HG03520 (cell line): ENCODE measurements around the gene GIT2.
"Not testable (repeated sequence)": the region's sequence is repeated elsewhere in the genome, so short reads cannot be mapped to it uniquely, and the experiment has no call there.

ENCODE experiments used
- ATAC-seq: cut with Tn5 transposase; IDR thresholded peaks from one replicate; pipeline ENCODE4 v1.9.1; 2021; ENCODE audit warnings: mild to moderate bottlenecking, moderate library complexity; ENCODE audit not compliant: unreplicated experiment

Gene GIT2

DNA sequence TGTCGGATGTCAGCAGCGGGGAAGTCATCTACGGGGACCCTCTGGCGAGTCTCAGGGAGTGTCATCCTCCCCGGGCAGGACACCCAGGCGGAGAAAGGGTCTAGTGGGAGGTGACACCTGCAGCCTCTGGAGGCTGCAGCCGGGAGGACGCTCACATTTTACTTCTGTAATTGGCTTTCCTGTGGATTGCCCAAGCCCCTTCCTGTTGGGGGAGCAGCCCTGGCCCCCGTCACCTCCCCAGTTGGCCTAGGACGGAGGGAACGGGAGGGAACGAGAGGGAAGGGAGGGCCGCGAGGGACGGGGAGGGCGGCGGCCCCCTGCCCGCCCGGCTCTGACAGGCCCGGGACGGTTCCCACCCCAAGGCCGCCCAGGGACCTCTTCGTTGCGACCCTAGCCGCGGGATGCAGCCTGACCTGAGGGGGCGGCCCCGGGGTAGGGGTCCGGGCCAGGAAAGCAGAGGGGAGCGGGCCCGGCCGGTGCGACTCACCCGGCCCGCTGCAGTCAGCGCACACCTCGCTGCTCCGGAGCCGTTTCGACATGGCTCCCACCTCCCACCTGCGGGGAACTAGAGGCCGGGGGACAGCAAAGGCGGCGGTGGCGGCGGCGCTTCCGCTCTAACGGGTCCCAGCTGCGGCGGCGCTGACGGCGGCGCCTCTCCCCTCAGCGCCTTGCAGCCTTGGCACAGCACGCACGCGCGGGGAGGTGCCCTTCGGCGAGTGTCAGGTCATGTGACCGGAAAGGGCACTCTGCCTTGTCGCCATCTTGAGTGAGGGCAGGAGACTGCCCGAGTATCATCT is at the start of gene GIT2:
GIT2 (minus strand) TSS at position 683 of the 797 bp plus-strand sequence; CDS start at position 539, 144 bp downstream.
- ATAC-seq = peak; percentile 62

- ATAC-seq = no peak
Observed at GRCh38 chr12:110042264-110042663, 46.1 kb upstream of the GIT2 start.

- no peak for ATAC-seq
Observed at GRCh38 chr12:110039085-110039807, 43.1 kb upstream of the GIT2 start.

DNA sequence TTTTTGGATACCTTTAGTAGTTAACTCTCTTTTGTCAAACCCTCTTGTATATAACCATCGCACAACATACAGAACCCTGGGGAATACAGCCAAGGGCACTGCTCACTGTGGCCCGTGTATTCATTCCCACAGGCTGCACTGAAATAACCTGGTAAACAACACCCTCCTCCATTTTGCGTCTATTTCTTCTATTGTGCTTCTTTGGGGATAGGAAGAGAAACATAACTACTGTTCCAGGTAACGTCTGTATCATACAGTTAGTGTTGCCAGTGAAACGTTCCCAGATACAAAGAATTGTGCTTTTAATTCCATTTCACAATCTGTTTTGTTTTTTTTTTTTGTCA is 42.5 kb upstream of the GIT2 start:
- ATAC-seq = no peak

DNA sequence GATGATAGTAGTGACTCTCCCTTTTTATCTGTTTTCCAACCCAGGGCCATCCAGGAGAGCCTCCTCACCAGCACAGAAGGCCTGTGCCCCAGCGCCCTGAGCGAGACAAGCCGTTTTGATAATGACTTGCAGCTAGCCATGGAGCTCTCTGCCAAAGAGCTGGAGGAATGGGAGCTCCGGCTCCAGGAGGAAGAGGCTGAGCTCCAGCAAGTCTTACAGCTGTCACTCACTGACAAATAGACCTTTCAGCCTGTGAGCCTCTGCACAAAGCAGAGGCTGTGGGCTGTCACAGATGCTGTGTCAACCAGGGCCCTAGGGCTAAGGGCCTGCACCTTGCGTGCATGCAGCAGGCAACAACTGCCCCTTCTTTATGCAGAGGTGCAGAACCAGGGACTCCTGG is 41.1 kb upstream of the GIT2 start:
- ATAC-seq = no peak

- ATAC-seq = no peak
Observed at GRCh38 chr12:110035534-110036104, 39.5 kb upstream of the GIT2 start.

DNA sequence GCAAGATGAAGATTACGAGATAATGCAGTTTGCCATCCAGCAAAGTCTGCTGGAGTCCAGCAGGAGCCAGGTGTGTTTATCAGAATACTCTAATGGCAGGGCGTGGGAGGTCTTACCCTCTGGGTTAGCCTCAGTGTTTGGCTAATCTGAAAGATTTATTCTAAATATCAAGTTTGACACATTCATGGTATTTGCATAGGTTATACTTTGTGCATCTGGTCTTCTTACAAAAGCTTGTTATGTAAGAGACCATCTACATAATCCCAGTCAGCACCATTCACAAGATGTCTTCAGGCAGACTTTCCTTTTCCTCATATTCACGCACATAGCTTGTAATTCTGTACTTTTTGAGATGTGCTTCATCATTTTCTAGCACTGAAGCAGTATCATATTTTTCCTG is 37.7 kb upstream of the GIT2 start:
- no peak for ATAC-seq

- ATAC-seq = no peak
Observed at GRCh38 chr12:110029290-110029815, 33.2 kb upstream of the GIT2 start.

GRCh38 chr12:110028323-110028722 is 32.2 kb upstream of the GIT2 start:
- ATAC-seq = no peak

DNA sequence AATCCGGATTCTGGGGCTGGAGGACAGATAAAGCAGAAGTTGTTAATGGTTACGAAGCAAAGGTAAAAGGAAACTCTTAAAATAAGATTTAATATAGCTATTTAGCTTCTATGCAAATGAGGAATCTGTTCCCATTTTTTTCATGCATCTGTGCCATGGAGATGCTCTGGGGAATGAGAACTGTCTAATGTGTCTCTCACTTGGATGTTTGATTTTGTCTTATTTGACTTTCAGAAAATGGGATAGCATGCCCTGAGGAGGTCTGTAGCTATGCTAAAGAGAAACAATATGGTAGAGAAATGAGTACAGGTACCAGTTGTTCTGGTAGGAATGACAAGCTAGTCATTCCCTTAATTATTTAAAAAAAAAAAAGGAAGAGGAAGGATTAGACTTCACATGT is 27.9 kb upstream of the GIT2 start:
- ATAC-seq = no peak

- ATAC-seq = no peak
Observed at GRCh38 chr12:110023059-110023980, 27.2 kb upstream of the GIT2 start.

- ATAC-seq = no peak
Observed at GRCh38 chr12:110020956-110021355, 24.8 kb upstream of the GIT2 start.

DNA sequence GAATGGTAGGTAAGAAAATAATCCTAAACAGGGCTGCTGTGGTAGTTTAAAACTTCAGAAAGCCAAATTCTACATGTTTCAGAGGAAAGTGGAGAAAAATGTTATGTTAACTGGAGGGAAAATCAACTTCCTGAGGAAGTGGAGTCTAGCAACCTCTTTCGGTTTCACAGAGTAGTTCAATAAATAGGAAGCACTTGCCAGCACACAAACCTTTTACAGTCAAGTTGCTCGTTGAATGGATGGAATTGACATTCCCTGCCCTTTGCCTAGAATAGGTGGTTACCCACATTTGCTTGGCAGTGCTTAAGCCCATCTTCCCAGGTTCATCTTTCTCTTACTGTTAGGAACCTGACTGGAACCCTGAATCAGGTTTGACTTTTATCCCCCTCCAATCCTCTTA is 19.0 kb upstream of the GIT2 start:
- no peak for ATAC-seq

GRCh38 chr12:110012659-110013058 is 16.5 kb upstream of the GIT2 start:
- no peak for ATAC-seq

DNA sequence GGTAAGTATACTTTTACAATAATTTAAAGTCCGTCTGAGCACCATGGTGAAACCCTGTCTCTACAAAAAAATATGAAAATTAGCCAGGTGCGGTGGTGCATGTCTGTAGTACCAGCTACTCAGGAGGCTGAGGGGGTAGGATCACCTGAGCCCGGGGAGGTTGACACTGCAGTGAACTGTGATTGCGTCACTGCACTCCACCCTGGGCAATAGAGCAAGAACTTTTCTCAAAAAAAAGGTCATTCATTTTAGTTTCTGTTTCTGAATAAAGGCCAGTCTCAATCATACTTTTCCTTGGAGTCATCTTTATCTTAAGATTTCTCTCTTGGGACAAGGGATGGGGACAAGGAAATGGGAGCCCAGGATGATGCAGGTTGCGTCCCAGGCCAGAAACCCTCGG is 16.0 kb upstream of the GIT2 start:
- ATAC-seq = peak; percentile 61

DNA sequence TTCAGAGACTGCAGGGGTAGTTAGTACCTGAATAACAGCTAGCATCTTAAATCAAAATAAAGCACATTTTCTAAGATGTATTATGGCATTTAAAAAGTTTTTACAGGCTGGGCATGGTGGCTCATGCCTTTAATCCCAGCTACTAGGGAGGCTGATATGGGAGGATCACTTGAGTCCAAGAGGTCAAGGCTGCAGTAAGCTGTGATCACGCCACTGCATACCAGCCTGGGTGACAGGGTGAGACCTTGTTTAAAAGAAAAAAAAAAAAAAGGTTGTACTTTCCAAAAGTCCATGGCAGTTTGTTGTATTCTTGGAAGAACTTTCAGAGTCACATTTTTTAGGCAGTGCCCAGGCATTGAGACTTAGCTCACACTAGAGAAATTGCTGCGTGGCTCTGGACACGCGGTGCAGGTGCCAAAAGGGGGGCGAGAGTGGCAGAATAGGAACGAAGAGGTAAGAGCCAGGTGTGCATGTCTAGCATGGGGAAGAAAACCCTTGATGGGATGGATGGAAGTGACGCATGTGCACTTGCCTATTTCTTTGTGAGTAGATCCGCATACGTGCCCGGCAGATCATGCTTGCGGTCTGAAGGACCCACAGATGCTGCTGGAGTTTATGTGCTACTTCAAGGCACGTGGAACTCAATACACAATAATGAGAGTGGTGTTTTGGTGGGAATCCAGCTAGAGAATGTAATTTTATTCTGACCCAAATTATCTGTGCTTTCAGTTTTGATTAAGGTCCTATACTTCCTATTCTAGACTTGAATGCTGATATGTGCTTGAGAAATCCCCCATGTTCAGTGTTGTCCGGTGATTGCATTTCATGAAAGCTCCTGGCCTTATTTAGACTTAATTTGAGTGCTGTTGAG is 14.9 kb upstream of the GIT2 start:
- no peak for ATAC-seq

GRCh38 chr12:110008681-110009398 is 12.7 kb upstream of the GIT2 start:
- not testable (repeated sequence) for ATAC-seq

DNA sequence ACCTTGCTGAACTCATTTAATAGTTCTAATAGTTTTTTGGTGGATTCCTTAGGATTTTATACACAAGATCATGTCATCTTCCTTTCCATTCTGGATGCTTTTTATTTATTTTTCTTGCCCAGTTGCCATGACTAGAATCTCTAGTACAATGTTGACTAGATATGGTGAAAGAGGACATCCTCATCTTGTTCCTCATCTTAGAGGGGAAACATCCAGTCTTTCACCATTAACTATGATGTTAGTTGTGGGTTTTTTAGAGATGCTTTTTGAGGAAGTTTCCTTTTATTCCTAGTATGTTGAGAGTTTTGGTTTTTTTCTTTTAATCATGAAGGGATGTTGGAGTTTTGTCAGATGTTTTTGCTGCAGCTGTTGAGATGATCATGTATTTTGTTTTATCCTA is 11.7 kb upstream of the GIT2 start:
- ATAC-seq = no peak

DNA sequence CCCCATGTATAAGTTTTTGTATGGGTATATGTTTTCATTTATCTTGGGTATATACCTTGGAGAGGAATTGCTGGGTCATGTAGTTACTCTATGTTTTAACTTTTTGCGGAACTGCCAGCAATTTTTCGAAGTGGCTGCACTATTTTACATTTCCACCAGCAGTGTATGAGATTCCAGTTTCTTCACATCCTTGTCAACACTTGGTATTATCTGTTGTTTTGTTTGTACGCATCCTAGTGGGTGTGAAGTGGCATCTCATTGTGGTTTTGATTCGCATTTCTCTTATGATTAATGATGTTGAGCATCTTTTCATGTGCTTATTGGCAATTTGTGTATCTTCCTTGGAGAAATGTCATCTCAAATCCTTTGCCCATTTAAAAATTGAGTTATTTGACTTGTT is 9.9 kb upstream of the GIT2 start:
- ATAC-seq = no peak
